GM12878 (cell line): ENCODE measurements around the gene TBC1D1. TPM values are rescaled to one million over a fixed set of nuclear protein-coding genes. Genes with fewer than 3 reads are reported as not detected.

Experiments
- ATAC-seq: fragments of 200-7000 bp; cut with Tn5 transposase; 3 replicates; pipeline ENCODE4 v1.9.1; 2020; ENCODE audit warnings: mild to moderate bottlenecking, moderate library complexity
- BruUV-seq: library from RNA; stranded (reverse); fragments of 400-500 nt; replicated peaks from 2 replicates; lab custom pipeline; 2021; lab: Mats Ljungman, UMichigan
- CTCF ChIA-PET: fragments of 300-600 bp; sonication (Branson Sonifier 250); formaldehyde crosslinking; extraction: SDS; loops from one replicate; lab custom pipeline; 2021; ENCODE audit warnings: inconsistent platforms; lab: Yijun Ruan, JAX
- POLR2A ChIA-PET: fragments of 350-600 bp; formaldehyde crosslinking; extraction: SDS; loops from one replicate; lab custom pipeline; 2021; ENCODE audit warnings: inconsistent platforms; lab: Charles Lee
- RAD21 ChIA-PET: fragments of 300-600 bp; sonication (Branson Sonifier 250); formaldehyde crosslinking; loops from one replicate; lab custom pipeline; 2023; ENCODE audit warnings: antibody characterized with exemption; ENCODE audit not compliant: unreplicated experiment; lab: Charles Lee
- SMC1A ChIA-PET: fragments of 300-600 bp; sonication (Branson Sonifier 250); formaldehyde crosslinking; loops from one replicate; lab custom pipeline; 2023; ENCODE audit not compliant: unreplicated experiment, uncharacterized antibody; lab: Charles Lee
- DNase-seq: peaks from one replicate; pipeline ENCODE4 v3.0.0-alpha.2; 2011; ENCODE audit warnings: low read depth, low spot score
- FAIRE-seq: peaks from 3 replicates; lab custom pipeline; 2011; peaks lifted over from hg19 to GRCh38; lab: Jason Lieb, UNC
- H2AFZ ChIP-seq: 2 replicates; pipeline ENCODE4 v1.6.0; 2011; ENCODE audit warnings: low read depth, low read length, control low read depth; ENCODE audit not compliant: control insufficient read depth
- H3K27ac ChIP-seq: 2 replicates; pipeline ENCODE4 v1.5.1; 2011; ENCODE audit warnings: control low read depth; ENCODE audit not compliant: control insufficient read depth, insufficient read depth
- H3K27me3 ChIP-seq, 2 experiments: replicated peaks in 1 of 2; 2 replicates each; pipeline versions ENCODE4 v1.6.0 to v1.6.1; 2011; ENCODE audit warnings: low read length in 1 of 2; ENCODE audit not compliant: control insufficient read depth in 2 of 2, insufficient read depth in 2 of 2
- H3K36me3 ChIP-seq, 2 experiments: 2 replicates each; pipeline ENCODE4 v1.5.1; 2011; ENCODE audit warnings: low read length in 1 of 2; ENCODE audit not compliant: control insufficient read depth in 2 of 2, insufficient read depth in 2 of 2
- H3K4me1 ChIP-seq: 2 replicates; pipeline ENCODE4 v1.6.1; 2011; ENCODE audit warnings: mild to moderate bottlenecking, low read length, moderate library complexity, mixed read lengths; ENCODE audit not compliant: control insufficient read depth, insufficient read depth
- H3K4me2 ChIP-seq: 2 replicates; pipeline ENCODE4 v1.6.0; 2011; ENCODE audit warnings: control low read depth; ENCODE audit not compliant: control insufficient read depth, insufficient read depth
- H3K4me3 ChIP-seq: fragments of 200-600 bp; sonication (generic); 2 replicates; pipeline ENCODE4 v1.5.1; 2016
- H3K79me2 ChIP-seq: 2 replicates; pipeline ENCODE4 v1.6.0; 2011; ENCODE audit warnings: low read length; ENCODE audit not compliant: control insufficient read depth, insufficient read depth
- H3K9ac ChIP-seq: 2 replicates; pipeline ENCODE4 v1.8.0; 2011; ENCODE audit warnings: low read length, control low read depth, mixed read lengths; ENCODE audit not compliant: control insufficient read depth, insufficient read depth
- H3K9me3 ChIP-seq: replicated peaks from 3 replicates; pipeline ENCODE4 v1.5.1; 2011; ENCODE audit warnings: mild to moderate bottlenecking, low read length; ENCODE audit not compliant: control insufficient read depth, insufficient read depth
- H4K20me1 ChIP-seq: 2 replicates; pipeline ENCODE4 v1.6.0; 2011; ENCODE audit not compliant: control insufficient read depth, insufficient read depth
- BRCA1 ChIP-seq: IDR thresholded peaks from 2 replicates; pipeline ENCODE4 v1.6.1; 2011; ENCODE audit warnings: low read depth, low read length, improper control_type of control experiment
- CREB1 ChIP-seq: IDR thresholded peaks from 2 replicates; pipeline ENCODE4 v1.6.1; 2012; ENCODE audit warnings: low read depth, mild to moderate bottlenecking, inconsistent platforms
- NKRF ChIP-seq: fragments of 450-650 bp; conservative IDR thresholded peaks from 2 replicates; pipeline ENCODE4 v1.6.1; 2017; ENCODE audit warnings: mild to moderate bottlenecking, moderate library complexity
- SMAD5 ChIP-seq: IDR thresholded peaks from 2 replicates; pipeline ENCODE4 v1.6.1; 2016; ENCODE audit warnings: antibody characterized with exemption, low read depth
- TARDBP ChIP-seq: IDR thresholded peaks from 2 replicates; pipeline ENCODE4 v1.6.1; 2016; ENCODE audit warnings: borderline replicate concordance
- TCF3 ChIP-seq: IDR thresholded peaks from 2 replicates; pipeline ENCODE4 v1.6.1; 2012; ENCODE audit warnings: low read depth, mild to moderate bottlenecking, low read length, borderline replicate concordance; ENCODE audit not compliant: insufficient read depth
- WRNIP1 ChIP-seq: IDR thresholded peaks from 2 replicates; pipeline ENCODE4 v1.6.1; 2011; ENCODE audit warnings: low read depth, low read length, improper control_type of control experiment, borderline replicate concordance
- WGBS: methylation state at CpG from one replicate; pipeline ENCODE4 v1.1.6; 2016; ENCODE audit warnings: low lambda C conversion rate; ENCODE audit not compliant: insufficient replicate concordance, insufficient coverage; ENCODE audit errors: missing lambda C conversion rate; 5-methylcytosine and 5-hydroxymethylcytosine counted together
- in situ Hi-C: fragments of 300-500 bp; cut with MboI; formaldehyde crosslinking; loops from 9 replicates; pipeline ENCODE4 v1.14.3; 2018; ENCODE audit warnings: mixed read lengths
- intact Hi-C: fragments of 100-400 bp; cut with micrococcal nuclease; formaldehyde crosslinking; loops from one replicate; pipeline ENCODE4 v1.14.2; 2022; ENCODE audit not compliant: unreplicated experiment
- polyA plus RNA-seq, 11 experiments: library from polyadenylated mRNA; depleted of rRNA in 4 of 11; unstranded in 6 of 11; stranded (reverse) in 5 of 11; fragments of >200 nt; fragmentation: Nextera tagmentation in 4 of 11; fragmentation: Illumina TruSeq in 1 of 11; extraction: Ambion mirVana in 4 of 11; extraction: Trizol in 1 of 11; gene quantifications; 1 replicate in 1 of 11; 2 replicates in 10 of 11; pipeline versions ENCODE4 v1.2.1 to v1.2.3, GENCODE V29; 2011 to 2016; ENCODE audit warnings: inconsistent platforms in 2 of 11, missing spikeins in 2 of 11, low read depth in 1 of 11
- total RNA-seq, 4 experiments: library from RNA; depleted of rRNA in 3 of 4; stranded (reverse); fragments of >200 nt in 3 of 4; fragmentation: Illumina TruSeq in 1 of 4; extraction: Trizol in 1 of 4; gene quantifications; 2 replicates each; pipeline versions ENCODE4 v1.2.1 to v1.2.3, GENCODE V29; 2013 to 2021

TBC1D1 gene
- total and polyA plus RNA-seq, 10 of the 15 experiments (the other 5 are each of a cell fraction or from before 2014, with no cell fraction given): 5.3 to 102 (median 57.8) TPM

- ChIA-PET RAD21 (no interaction called here), SMC1A (interaction anchor here (0.9 to 1.9 kb wide), 3 partner anchors 13 to 18 kb away, joined by 3 to 6 read pairs (median 4); partner anchors contain the start of gene TBC1D1), POLR2A (no interaction called here), CTCF (interaction anchor here (0.6 to 1.4 kb wide), 2 partner anchors 12 to 443 kb away, joined by 5 read pairs; no protein-coding TSS in a partner anchor)
- Histone ChIP-seq H3K9me3 (no peaks in the 10 kb centered on the region), H3K79me2 (no peaks in the 10 kb centered on the region), H3K9ac (no peak overlapping the region), H3K4me1 (no peaks in the 10 kb centered on the region; the same call in 1 of the 2 replicates), H3K4me3 (no peak overlapping the region), H2AFZ (no peak overlapping the region), H3K27me3 (no peaks in the 10 kb centered on the region), H3K4me2 (no peak overlapping the region), H3K27ac (no peak overlapping the region), H3K36me3 (no peaks in the 10 kb centered on the region), H4K20me1 (no peaks in the 10 kb centered on the region)
- no TSS peak for BruUV-seq
- TF ChIP-seq TCF3: no peak
- TF ChIP-seq SMAD5: no peak
- no peak for TF ChIP-seq WRNIP1
- TF ChIP-seq BRCA1: no peak
- TF ChIP-seq TARDBP: no peak
- TF ChIP-seq CREB1: no peak
- TF ChIP-seq NKRF: no peak
- DNase-seq (no peak), FAIRE-seq (no peak), ATAC-seq (no peak)
- 98% methylated on average over 2 of the region's 2 CpGs for WGBS
- intact Hi-C loops (no loop called here), in situ Hi-C loops (no loop called here)
Measured at GRCh38 chr4:37876156-37876555, 14.7 kb upstream of the TBC1D1 start.
